CD4-positive, alpha-beta T cell treated with Interferon alpha-2 for 1 hour (primary cell): ENCODE measurements around the gene CLVS2.

ENCODE experiments used
- DNase-seq, 2 donors: peaks; one replicate each; pipeline ENCODE4 v3.0.0-alpha.2; 2020 to 2022

The CLVS2 gene

DNA sequence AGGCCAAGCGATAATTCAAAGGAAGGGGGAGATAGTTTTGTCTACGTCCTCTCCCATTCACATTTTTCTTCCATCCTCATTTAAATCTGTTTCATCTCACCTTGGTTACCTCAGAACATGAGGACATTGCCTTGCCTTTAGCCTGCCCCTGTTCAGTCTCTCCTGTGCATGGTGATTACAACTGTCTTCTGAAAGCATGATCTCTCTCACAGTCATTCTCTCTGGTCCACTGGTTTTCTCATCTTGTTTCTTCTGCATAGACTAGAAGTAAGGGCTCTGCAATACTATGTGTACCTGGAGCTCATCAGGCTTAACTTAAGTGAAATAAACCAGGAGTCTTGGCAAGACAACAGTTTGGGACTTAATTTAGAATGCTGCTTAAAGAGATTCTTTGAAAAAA is 31.4 kb downstream of the CLVS2 start:
- DNase-seq, result no peak

DNA sequence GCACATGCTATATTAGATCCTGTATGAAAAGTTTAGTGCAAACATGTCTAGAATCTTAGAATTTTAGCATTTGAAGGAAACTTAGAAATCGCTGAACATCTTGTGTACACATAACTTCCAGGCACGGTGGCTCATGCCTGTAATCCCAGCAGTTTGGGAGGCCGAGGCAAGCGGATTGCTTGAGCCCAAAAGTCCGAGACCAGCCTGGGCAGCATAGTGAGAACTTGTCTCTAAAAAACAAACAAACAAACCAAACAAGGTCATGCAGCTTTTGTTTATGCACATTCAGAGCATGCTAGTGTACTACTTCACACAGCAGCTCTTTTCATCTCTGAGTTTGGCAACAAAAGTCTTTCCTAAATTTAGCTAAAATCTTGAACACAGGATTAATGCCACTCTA is 32.2 kb downstream of the CLVS2 start:
- DNase-seq, result no peak

DNA sequence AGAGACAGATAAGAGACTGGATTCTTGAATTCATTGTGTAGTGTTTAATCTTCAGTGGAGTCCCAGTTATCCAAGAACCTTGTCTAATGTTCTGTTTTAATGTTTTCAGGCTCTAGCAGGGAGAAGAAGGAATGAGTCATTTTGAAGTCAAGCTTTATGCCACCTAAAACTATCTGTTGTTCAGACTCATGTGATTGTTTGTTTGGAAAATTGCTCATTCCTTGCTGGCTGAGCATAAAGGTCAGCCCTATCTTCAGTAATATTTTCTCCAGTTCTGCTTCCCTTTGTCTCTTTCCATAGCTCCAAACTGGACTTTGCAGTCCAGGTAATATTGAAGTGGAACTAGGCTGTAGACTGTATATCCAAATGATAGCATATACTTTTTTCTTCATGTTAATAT is 34.2 kb downstream of the CLVS2 start:
- DNase-seq, result no peak

DNA sequence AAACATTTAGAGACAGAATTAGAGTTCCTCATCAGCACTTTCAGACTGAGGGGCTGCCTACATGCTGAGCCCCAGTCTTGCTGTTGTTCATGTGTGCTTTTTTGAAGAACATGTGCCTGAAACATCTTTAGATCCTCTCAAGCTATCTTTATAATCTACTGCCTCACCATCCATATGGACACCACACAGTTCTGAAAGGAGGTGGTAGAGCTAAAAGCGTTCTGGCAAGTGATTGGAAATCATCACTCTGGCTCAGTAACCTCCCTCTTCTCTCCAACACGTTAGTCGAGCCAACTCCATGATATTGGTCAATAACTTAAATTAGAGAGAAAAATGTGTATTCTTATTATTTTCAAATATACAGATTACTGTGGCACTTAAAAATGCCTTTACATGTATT is 40.6 kb downstream of the CLVS2 start:
- no peak for DNase-seq

DNA sequence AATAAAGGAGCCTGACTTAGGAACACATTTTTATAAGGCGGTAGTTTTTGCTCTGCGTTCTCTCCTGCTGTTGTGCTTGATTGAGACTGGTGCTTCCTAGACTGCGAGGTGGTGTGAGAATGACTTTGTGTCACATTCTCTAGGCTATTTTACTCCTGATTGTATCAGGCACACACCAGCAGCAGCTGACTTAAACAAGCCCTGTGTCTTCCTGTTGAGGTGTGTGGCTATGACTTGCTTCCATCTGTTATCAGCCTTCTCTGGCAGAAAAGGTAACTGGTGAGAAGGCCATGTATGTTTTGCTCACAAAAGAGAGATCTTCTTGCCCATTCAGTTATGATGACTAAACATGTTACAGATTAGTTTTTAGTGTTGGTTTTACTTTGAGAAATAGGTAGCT is 43.4 kb downstream of the CLVS2 start:
- no peak for DNase-seq

DNA sequence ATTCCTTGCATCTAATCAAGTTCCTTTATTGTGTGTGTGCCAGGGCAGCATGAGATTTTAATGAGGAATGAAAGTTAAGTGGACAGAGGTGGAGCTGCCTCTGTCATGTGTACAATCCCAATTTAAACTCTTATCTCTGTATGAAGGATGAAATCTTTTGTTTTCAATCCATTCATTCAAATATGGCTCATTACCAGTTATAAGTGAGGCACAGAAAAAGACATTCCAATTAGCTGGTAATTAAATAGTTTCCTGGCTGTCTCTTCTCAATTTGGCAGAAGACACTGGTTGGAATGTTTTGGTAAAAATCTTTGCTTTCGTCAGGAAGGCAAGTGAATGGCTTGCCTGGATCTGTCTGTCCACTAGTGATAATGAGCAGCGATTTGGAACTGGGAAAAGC is 46.4 kb downstream of the CLVS2 start:
- DNase-seq, result no peak

DNA sequence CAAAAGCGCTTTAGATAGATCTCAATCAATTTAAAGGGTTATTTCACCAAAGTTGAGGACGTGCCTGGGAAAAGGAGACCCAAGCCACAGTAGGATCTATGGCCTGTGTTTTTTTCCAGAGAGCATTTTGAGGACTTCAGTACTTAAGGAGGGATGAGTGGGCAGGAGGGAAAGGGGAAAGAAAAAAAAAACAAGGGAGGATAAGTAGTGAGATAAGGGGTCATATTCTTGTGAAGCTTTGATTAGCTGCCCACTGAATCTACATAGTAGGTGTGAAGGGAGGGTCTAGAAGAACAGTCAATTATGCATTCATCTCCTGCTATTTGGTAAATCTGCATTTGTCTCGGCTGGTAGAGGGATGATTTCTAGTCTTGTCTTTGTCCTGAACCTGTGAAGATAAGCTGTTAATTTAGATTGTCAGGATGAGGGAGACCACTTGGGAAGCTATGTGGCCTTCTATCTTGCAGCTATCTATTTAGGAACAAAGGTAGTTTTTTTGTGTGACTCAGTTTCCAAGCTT is 48.4 kb downstream of the CLVS2 start:
- DNase-seq, result no peak

DNA sequence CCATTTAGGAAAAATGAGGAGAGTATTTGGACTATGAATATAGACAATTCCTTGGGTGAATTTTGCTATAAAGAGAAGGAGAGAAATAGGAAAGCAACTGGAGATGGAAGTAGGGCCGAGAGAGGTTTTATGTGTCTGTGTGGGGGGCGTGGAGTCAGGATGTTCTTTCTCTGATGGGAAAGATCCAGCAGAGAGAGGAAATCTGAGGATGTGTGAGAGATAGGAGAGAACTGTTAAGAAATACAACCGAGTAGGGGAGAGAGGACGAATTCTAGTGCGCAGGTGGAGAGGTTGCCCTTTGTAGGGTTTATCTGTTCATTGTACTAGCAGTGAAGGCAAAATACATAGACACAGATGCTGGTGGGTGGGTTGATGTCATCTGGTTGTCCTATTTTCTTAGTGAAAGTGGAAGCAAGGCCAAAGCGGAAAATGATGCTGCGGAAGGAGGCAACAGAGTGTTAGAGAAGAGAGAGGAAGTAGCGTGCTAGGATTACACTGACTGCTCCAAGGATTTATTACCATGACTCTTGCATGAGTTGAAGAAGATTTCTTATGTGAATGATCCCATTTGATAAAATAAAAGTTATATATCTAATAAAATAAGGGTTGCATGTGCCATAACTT is 57.7 kb downstream of the CLVS2 start:
- DNase-seq, result no peak

DNA sequence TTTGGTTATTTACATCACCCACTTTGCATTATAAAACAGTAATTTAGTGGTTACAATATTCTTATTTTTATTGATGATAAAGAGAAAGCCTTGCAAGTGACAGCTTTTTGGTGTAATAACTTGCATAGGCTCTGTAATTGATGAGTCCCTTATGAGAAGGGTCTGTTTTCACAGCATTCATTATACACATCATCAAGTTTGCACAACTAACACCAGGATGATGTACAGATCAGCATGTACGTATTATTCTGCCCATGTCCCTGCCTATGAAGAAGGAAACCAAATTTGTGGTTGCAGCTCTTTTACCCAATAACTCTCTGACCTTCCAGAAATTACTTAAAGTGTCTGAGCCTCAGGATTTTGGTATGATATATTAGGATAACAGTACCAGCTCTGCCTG is 59.2 kb downstream of the CLVS2 start:
- no peak for DNase-seq

DNA sequence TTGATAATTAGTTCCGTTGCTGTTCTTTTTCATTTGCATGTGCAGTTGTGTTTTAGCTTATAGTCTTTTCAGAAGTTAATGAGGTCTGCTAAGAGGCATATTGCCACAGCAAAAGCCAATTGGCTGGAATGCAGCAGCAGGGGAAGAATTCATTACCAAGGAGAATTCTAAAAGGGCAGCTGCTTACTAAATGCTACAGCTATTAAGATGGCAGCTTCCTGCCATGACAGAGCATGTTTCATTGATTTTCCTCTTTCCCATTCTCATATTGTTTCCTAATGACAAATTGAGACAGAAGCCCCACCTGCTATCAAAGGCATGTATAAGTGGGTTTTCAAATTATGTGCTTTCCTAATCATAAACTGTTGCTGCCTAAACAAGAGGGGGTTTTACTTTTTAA is 66.6 kb downstream of the CLVS2 start:
- DNase-seq, result no peak

DNA sequence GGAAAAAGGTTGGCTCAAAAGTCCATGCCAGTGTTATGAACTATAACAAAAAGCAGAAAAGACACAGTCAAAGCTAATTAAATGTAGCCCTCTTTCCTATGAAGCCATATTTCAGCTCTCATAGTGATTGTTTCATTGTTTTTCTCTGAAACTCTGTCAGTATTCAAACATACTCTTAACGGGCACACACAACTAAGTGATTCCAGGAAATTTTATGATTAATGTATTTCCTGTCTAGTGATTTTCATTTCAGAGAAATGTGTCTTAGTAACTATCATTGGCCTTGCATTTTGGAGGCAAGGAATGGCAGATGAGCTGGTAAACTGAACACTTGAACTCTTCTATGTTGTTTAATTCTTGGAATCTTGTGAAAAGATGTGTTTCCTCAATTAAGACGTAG is 68.0 kb downstream of the CLVS2 start:
- no peak for DNase-seq

DNA sequence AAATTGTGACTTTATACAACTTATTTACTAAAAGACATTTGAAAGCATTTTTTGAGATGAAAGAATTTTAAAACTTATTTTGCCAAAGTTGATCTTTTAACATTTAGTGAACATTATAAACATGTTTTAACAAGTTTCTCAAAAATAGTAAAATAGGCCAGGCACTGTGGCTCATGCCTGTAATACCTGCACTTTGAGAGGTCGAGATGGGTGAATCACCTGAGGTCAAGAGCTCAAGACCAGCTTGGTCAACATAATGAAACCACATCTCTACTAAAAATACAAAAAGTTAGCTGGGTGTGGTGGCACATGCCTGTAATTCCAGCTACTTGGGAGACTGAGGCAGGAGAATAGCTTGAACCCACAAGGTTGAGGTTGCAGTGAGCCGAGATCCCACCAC is 78.6 kb downstream of the CLVS2 start:
- DNase-seq, result no peak

DNA sequence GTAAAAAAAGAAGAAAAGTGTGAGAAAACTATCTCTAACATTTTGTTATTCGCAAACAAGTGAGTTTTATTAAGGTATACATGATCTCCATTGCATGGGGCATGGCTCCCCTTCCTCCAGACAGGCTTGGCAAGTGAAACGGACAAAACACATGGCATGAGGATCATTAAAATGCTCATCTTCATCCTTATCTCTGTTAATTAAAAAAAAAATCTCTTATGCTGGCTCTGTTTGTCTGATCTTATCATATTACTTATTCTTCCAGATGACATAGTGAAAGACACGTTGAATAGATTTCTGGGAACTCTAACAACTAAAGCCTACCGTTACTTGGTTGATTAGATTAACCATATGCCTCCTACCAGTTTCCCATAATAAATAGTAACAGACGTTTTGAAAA is 89.4 kb downstream of the CLVS2 start:
- DNase-seq, result no peak

DNA sequence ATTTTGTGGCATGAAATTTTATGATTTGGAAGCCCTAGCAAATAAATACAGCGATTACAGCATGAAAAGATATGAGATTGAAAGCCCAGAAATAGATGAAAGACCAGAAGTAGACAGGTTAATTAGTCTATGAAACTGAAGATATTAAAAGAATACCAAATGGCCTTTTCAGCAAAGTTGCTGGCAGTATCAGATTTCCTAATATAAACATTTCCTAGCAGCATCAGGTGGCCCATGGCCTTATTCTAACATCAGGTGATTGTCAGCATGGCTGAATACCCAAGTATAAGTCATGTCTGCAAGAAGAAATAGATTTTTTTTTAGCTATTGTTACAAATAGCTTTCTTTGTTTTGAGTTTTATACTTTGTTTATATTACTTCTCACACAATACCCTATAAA is 93.2 kb downstream of the CLVS2 start:
- no peak for DNase-seq

DNA sequence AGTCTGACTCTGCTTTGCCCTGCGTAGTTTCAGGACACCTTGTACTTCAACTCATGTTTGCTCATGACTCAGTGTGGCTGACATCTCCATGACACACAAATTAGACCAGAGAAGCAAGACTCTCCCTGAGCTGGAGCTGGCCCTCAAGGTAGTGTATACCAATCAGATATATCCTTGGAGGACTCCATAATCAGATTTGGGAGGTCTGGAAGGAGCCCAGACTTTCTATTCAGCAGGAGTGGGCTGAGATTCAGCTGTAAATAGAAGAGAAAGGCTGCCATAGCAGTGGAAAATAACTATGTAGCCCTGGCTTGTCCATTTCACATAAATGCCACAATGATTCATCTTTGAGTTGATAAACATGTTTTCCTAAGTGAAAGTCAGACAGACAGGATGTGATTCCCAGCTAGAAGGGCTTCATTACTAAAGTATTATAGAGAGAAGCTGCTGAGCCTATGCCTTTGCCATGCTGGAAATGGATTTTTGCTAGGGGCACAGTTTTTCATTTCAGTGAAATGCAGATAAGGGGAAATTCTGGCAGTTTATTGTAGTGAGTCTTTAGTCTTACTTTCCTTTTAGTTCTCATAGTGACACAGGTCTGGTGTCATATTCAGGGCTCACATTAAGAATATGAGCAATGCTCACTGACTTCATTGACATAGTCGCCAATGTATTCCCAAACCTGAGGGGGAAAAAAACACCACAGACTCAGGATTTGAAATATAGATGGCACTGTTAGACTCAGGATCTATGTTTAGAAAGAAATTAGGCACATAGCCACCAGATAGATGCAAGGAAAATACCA is 95.3 kb downstream of the CLVS2 start:
- no peak for DNase-seq

DNA sequence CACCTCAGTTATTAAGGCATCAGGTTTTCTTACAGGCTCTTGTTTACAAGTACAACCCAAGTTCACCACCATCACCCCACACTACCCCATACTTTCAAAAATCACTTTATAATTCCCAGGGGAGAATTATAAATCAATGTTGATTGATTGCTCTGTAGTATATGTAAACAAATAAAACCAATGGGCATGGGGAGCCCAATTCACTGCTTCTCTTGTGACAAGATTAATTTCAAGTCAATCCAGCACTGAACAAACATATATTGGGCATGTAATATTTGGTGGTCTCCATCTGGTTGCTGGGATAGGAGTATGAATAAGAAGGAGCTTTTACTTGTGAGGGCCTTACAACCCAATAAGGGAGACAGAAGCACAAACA is 95.8 kb downstream of the CLVS2 start:
- no peak for DNase-seq

DNA sequence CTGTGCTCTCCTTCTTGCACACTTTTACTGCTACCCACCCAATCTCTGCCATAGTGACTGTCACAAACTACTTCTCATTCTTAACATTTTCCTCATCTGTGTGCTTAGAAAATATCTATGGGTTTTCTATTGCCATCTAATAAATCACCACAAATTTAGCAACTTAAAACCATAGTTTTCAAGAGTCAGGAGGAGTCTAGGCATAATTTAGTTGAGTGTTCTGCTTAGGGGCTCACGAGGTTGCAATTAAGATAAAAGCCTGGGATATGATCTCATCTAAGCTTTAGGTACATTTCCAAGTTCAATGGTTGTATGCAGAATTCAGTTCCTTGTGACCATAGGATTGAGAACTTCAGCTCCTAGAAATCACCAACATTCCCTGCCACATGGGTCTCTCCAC is 98.8 kb downstream of the CLVS2 start:
- no peak for DNase-seq

DNA sequence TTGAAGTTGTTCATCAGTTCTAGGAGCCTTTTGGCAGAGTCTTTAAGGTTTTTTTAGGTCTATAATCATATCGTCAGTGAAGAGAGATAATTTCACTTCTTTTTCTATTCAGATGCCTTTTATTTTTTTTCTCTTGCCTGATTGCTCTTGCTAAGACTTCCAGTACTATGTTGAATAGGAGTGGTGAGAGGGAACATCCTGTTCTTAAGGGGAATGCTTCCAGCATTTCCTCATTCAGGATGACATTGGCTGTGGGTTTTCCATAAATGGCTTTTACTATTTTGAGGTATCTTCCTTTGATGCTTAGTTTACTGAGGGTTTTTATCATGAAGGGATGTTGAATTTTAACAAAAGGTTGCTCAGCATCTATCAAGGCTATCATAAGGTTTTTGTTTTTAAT is 109.5 kb downstream of the CLVS2 start:
- no peak for DNase-seq

DNA sequence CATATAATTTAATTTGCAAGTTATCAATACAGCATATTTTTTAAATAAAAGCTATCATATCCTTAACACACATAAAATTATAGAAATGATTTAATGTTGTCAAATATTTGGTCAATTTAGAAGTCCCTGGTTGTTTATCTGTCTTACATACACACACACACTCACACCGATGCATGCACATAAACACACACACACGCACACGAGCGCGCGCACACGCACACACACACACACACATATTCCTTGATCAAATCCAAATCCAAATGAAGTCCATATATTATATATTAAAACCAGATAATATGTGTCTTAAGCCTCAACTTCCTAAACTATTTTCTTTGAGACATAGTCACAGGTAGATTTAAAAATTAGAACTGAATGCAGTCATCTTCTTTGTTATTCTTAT is 120.3 kb downstream of the CLVS2 start:
- DNase-seq, result no peak

DNA sequence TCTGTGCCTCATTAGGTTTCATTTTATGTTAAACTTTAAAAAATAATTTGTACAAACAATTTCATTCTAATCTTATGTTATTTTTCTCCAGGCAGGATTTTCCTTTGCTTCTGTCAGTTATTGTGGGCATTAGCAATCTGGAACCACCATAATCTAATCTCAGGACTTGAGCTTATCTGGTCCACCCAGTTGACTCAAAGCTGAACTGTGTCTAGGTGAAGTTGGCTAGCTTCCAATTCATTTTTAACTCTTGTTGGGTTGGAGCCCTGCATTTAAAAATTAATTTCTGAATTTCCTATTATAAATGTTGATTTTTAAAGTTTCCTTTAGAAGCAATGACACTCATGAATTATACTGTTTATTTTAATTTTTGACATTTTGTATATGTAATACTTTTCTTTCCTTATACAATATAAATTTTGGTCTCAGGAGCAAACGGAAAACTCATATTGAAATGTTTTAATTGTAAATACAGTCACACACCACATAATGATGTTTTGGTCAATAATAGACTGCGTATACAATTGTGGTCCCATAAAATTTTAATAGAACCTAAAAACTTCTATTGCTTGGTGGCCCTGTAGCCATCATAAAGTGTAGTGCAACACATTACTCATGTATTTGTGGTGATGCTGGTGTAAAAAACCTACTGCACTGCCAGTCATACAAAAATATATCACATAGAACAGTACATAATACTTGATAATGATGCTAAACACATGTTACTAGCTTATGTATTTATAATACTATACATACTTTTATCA is 121.3 kb downstream of the CLVS2 start:
- no peak for DNase-seq

DNA sequence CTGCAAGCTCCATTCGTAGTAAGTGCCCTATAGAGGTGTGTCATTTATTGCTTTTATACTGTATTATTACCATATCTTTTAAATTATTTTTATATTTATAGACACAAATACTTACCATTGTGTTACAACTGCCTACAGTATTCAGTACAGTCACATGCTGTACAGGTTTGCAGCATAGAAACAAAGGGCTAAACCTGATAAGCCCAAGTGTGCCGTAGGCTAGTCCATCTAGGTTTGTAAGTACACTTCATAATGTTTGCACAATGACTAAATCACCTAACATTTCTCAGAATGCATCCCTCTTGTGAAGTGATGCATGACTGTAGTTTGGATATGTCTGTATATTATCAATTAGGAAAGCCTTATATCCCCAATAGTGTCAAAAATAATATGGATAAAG is 122.8 kb downstream of the CLVS2 start:
- DNase-seq, result no peak
